Measurements from ENCODE around the gene CLIC3.

DNA sequence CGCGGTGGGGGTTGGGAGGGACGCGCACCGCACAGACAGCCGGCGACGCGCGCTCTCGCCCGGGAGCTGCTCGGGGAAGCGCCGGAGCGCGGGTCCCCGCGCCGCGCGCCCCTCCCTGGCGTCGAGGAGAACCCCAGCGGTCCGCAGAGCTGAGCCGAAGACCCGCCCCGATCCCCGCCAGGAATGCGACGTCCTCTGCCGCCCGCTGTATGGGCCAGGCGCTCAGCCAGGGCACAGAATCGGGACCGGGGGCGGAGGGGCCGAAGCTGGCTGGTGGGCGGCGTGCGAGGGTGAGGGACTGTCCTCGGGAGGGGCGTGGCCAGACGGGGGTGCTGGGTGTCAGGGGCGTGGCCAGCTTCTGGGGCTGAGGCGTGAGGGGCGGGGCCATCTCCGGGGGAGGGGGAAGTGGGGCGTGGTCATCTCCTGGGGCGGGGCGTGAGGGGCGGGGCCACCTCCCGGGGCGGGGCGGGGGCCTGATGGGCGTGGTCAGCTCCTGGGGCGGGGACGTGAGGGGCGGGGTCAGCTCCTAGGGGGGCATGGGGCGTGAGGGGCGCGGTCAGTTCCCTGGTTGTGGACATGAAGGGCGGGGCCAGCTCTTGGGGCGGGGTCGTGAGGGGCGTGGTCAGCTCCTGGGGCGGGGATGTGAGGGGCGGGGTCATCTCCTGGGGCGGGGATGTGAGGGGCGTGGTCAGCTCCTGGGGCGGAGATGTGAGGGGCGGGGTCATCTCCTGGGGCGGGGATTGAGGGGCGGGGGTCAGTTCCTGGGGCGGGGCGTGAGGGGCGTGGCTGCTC is 18.1 kb downstream of the CLIC3 start:
- TF ChIP-seq, protein P1, sequence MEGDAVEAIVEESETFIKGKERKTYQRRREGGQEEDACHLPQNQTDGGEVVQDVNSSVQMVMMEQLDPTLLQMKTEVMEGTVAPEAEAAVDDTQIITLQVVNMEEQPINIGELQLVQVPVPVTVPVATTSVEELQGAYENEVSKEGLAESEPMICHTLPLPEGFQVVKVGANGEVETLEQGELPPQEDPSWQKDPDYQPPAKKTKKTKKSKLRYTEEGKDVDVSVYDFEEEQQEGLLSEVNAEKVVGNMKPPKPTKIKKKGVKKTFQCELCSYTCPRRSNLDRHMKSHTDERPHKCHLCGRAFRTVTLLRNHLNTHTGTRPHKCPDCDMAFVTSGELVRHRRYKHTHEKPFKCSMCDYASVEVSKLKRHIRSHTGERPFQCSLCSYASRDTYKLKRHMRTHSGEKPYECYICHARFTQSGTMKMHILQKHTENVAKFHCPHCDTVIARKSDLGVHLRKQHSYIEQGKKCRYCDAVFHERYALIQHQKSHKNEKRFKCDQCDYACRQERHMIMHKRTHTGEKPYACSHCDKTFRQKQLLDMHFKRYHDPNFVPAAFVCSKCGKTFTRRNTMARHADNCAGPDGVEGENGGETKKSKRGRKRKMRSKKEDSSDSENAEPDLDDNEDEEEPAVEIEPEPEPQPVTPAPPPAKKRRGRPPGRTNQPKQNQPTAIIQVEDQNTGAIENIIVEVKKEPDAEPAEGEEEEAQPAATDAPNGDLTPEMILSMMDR (IDR thresholded peaks at IDR 0.05; ENCODE audit: insufficient read depth, low read depth, low read length): no peak
- no peak for TF ChIP-seq EZH2 (IDR thresholded peaks at IDR 0.05; ENCODE audit: insufficient read depth, low read length)
